Sigmoid colon (tissue), 4 donors: ENCODE measurements around the gene TBCD.

Experiments
- POLR2A ChIP-seq, 2 donors: fragments of 450-650 bp; IDR thresholded peaks; one replicate each; pipeline ENCODE4 v1.6.1; 2016; ENCODE audit warnings: antibody characterized with exemption in 2 of 2, mild to moderate bottlenecking in 2 of 2, moderate library complexity in 2 of 2
- POLR2AphosphoS5 ChIP-seq, 4 donors: sonication (generic); formaldehyde crosslinking; IDR thresholded peaks; one replicate each; pipeline ENCODE4 v1.6.1; 2017; ENCODE audit warnings: antibody characterized with exemption in 4 of 4
- TF ChIP-seq, protein P1 (sequence below), 4 experiments: fragments of 450-650 bp in 3 of 4; fragments of 200-600 bp in 1 of 4; IDR thresholded peaks; one replicate each; pipeline ENCODE4 v1.5.1; 2016 to 2019; ENCODE audit warnings: antibody characterized with exemption in 4 of 4, mild to moderate bottlenecking in 3 of 4, moderate library complexity in 2 of 4

DNA sequence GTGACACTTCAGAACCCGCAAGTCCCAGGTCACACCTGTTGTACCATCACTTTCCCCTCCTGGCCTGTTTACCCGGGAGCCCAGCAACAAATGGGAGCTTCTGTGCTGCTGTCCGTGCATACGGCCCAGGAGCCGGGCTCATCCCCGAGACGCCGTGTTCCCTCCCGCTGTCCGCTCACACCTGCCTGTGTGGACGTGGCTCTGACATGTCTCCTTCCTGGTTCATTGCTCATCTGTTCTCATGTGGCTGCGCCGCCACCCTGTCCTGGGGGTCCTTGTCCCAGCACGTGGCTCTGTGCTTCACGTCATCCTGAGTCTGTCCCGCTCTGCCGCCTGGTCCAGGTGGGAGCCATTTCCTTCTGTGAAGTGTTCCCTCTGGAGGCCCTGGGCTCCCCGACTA, 37.9 kb downstream of the TBCD start:
- TF ChIP-seq, protein P1, sequence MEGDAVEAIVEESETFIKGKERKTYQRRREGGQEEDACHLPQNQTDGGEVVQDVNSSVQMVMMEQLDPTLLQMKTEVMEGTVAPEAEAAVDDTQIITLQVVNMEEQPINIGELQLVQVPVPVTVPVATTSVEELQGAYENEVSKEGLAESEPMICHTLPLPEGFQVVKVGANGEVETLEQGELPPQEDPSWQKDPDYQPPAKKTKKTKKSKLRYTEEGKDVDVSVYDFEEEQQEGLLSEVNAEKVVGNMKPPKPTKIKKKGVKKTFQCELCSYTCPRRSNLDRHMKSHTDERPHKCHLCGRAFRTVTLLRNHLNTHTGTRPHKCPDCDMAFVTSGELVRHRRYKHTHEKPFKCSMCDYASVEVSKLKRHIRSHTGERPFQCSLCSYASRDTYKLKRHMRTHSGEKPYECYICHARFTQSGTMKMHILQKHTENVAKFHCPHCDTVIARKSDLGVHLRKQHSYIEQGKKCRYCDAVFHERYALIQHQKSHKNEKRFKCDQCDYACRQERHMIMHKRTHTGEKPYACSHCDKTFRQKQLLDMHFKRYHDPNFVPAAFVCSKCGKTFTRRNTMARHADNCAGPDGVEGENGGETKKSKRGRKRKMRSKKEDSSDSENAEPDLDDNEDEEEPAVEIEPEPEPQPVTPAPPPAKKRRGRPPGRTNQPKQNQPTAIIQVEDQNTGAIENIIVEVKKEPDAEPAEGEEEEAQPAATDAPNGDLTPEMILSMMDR (IDR thresholded peaks at IDR 0.05), result no peak
- TF ChIP-seq POLR2AphosphoS5 (IDR thresholded peaks at IDR 0.05) (no peak), POLR2A (IDR thresholded peaks at IDR 0.05) (no peak)
